Naive thymus-derived CD8-positive, alpha-beta T cell (primary cell): ENCODE data around the gene USP2. TPM values are rescaled to one million over a fixed set of nuclear protein-coding genes. Genes with fewer than 3 reads are reported as not detected.
A peak's percentile ranks its signal among the peaks of the same experiment; 100 is the strongest.

ENCODE experiments used
- ATAC-seq, 2 donors: fragments of 150-1000 bp; cut with Tn5 transposase in 1 of 2; sonication (Bioruptor Pico), chemical (Tn5 transposase) in 1 of 2; 1 replicate in 1 of 2; 2 replicates in 1 of 2; pipeline ENCODE4 v1.10.0; 2021; ENCODE audit warnings: mild to moderate bottlenecking in 2 of 2, moderate library complexity in 2 of 2
- POLR2A ChIA-PET: fragments of 350-600 bp; sonication (Branson Sonifier 250); formaldehyde crosslinking; loops from one replicate; lab custom pipeline; 2021; ENCODE audit warnings: antibody characterized with exemption; lab: Charles Lee
- DNase-seq, 10 donors: peaks; one replicate each; pipeline versions ENCODE4 v3.0.0 to v3.0.0-alpha.2; 2020 to 2022
- H3K27ac Mint-ChIP-seq, 10 donors: one replicate each; pipeline ENCODE4 v1.8.0; 2020 to 2022; ENCODE audit warnings: mild to moderate bottlenecking in 10 of 10, mixed read lengths in 10 of 10, moderate library complexity in 4 of 10, inconsistent platforms in 1 of 10
- H3K27me3 Mint-ChIP-seq, 5 donors: one replicate each; pipeline ENCODE4 v1.8.0; 2021 to 2022; ENCODE audit warnings: mixed read lengths in 5 of 5
- H3K36me3 Mint-ChIP-seq, 3 donors: one replicate each; pipeline ENCODE4 v1.8.0; 2020 to 2022; ENCODE audit warnings: mixed read lengths in 3 of 3, mild to moderate bottlenecking in 2 of 3, inconsistent platforms in 1 of 3
- H3K4me1 Mint-ChIP-seq, 4 donors: one replicate each; pipeline ENCODE4 v1.8.0; 2021 to 2022; ENCODE audit warnings: mixed read lengths in 4 of 4
- H3K4me3 Mint-ChIP-seq, 10 donors: one replicate each; pipeline ENCODE4 v1.8.0; 2020 to 2022; ENCODE audit warnings: mild to moderate bottlenecking in 10 of 10, mixed read lengths in 10 of 10, moderate library complexity in 6 of 10, inconsistent platforms in 1 of 10
- H3K9me3 Mint-ChIP-seq, 9 donors: one replicate each; pipeline ENCODE4 v1.8.0; 2020 to 2022; ENCODE audit warnings: mixed read lengths in 9 of 9, mild to moderate bottlenecking in 3 of 9, inconsistent platforms in 1 of 9, moderate library complexity in 1 of 9
- polyA plus RNA-seq, 3 donors: library from polyadenylated mRNA; unstranded; fragments of 300-500 nt; fragmentation: Illumina TruSeq; gene quantifications; one replicate each; pipeline ENCODE4 v1.2.3, GENCODE V29; 2021
- total RNA-seq, 8 experiments: library from RNA in 2 of 8; stranded (reverse) in 2 of 8; gene quantifications; one replicate each; pipeline ENCODE4 v1.2.3 and lab custom pipeline; 2021 to 2026

The USP2 gene
- total and polyA plus RNA-seq, 5 experiments from 2014 or later = 0.13 to 0.23 (median 0.16) TPM; not detected in 2

- H3K9me3 Mint-ChIP-seq = peaks cover 0 to 3% (median 0%) of the 10 kb centered on the region in 9 donors
- H3K4me3 Mint-ChIP-seq = no peak overlapping the region
- H3K36me3 Mint-ChIP-seq = no peaks in the 10 kb centered on the region
- no peak overlapping the region for H3K27ac Mint-ChIP-seq
- DNase-seq = no peak
- peaks cover 7 to 21% (median 14%) of the 10 kb centered on the region in 4 donors for H3K4me1 Mint-ChIP-seq
- ATAC-seq = no peak
- POLR2A ChIA-PET = no interaction called here
- peaks cover 21 to 61% (median 41%) of the 10 kb centered on the region in 5 donors for H3K27me3 Mint-ChIP-seq
Measured at GRCh38 chr11:119419834-119420492, 38.5 kb upstream of the USP2 start.

GRCh38 chr11:119419246-119419645 is 37.8 kb upstream of the USP2 start:
- Mint-ChIP-seq H3K27me3 (peaks cover 17 to 54% (median 38%) of the 10 kb centered on the region in 5 donors), H3K36me3 (peaks cover 0 to 4% (median 2%) of the 10 kb centered on the region in 3 donors), H3K9me3 (peaks cover 0 to 5% (median 3%) of the 10 kb centered on the region in 9 donors), H3K27ac (peak overlapping the region in 1 of 10 donors; percentile 7), H3K4me3 (no peak overlapping the region), H3K4me1 (peaks cover 7 to 21% (median 14%) of the 10 kb centered on the region in 4 donors)
- ATAC-seq = no peak
- no peak for DNase-seq
- POLR2A ChIA-PET = no interaction called here

GRCh38 chr11:119418759-119419158 is 37.3 kb upstream of the USP2 start:
- H3K27me3 Mint-ChIP-seq = peaks cover 15 to 49% (median 36%) of the 10 kb centered on the region in 5 donors
- peaks cover 0 to 5% (median 2%) of the 10 kb centered on the region in 3 donors for H3K36me3 Mint-ChIP-seq
- POLR2A ChIA-PET = no interaction called here

GRCh38 chr11:119417726-119418540 is 36.4 kb upstream of the USP2 start:
- H3K36me3 Mint-ChIP-seq = peaks cover 0 to 5% (median 2%) of the 10 kb centered on the region in 3 donors
- DNase-seq = no peak
- H3K9me3 Mint-ChIP-seq = peaks cover 0 to 11% (median 1%) of the 10 kb centered on the region in 9 donors
- H3K4me1 Mint-ChIP-seq = peaks cover 7 to 15% (median 13%) of the 10 kb centered on the region in 4 donors
- POLR2A ChIA-PET = no interaction called here
- H3K27me3 Mint-ChIP-seq = peaks cover 13 to 42% (median 33%) of the 10 kb centered on the region in 5 donors
- no peak for ATAC-seq
- no peak overlapping the region for H3K4me3 Mint-ChIP-seq
- H3K27ac Mint-ChIP-seq = no peak overlapping the region

More at GRCh38 chr11:119418759-119419158, 37.3 kb upstream of the USP2 start:
- Mint-ChIP-seq H3K9me3 (peaks cover 0 to 7% (median 1%) of the 10 kb centered on the region in 9 donors), H3K4me1 (peaks cover 7 to 19% (median 14%) of the 10 kb centered on the region in 4 donors), H3K27ac (peak overlapping the region in 1 of 10 donors; percentile 14), H3K4me3 (no peak overlapping the region)
- ATAC-seq (no peak), DNase-seq (no peak)

GRCh38 chr11:119416606-119417580 is 35.4 kb upstream of the USP2 start:
- H3K27me3 Mint-ChIP-seq = peaks cover 7 to 33% (median 25%) of the 10 kb centered on the region in 5 donors

GRCh38 chr11:119415966-119416365 is 34.5 kb upstream of the USP2 start:
- Mint-ChIP-seq H3K36me3 (peaks cover 0 to 12% (median 2%) of the 10 kb centered on the region in 3 donors), H3K27ac (no peak overlapping the region)

More at GRCh38 chr11:119416606-119417580, 35.4 kb upstream of the USP2 start:
- POLR2A ChIA-PET = no interaction called here
- DNase-seq (no peak), ATAC-seq (no peak)
- H3K36me3 Mint-ChIP-seq = peaks cover 0 to 12% (median 2%) of the 10 kb centered on the region in 3 donors
- peak overlapping the region in 1 of 10 donors; percentile 56 for H3K27ac Mint-ChIP-seq
- H3K9me3 Mint-ChIP-seq = peaks cover 0 to 18% (median 4%) of the 10 kb centered on the region in 9 donors
- peaks cover 0 to 6% (median 3%) of the 10 kb centered on the region in 4 donors for H3K4me1 Mint-ChIP-seq
- H3K4me3 Mint-ChIP-seq = no peak overlapping the region

GRCh38 chr11:119415517-119415916 is 34.0 kb upstream of the USP2 start:
- Mint-ChIP-seq H3K27me3 (peaks cover 0 to 22% (median 20%) of the 10 kb centered on the region in 5 donors), H3K4me1 (no peaks in the 10 kb centered on the region), H3K9me3 (peaks cover 0 to 18% (median 4%) of the 10 kb centered on the region in 9 donors), H3K27ac (no peak overlapping the region), H3K36me3 (peaks cover 0 to 12% (median 2%) of the 10 kb centered on the region in 3 donors), H3K4me3 (no peak overlapping the region)
- ATAC-seq (no peak), DNase-seq (no peak)
- POLR2A ChIA-PET = no interaction called here

More at GRCh38 chr11:119415966-119416365, 34.5 kb upstream of the USP2 start:
- peaks cover 0 to 18% (median 4%) of the 10 kb centered on the region in 9 donors for H3K9me3 Mint-ChIP-seq
- ATAC-seq (no peak), DNase-seq (no peak)
- no peak overlapping the region for H3K4me3 Mint-ChIP-seq
- POLR2A ChIA-PET = no interaction called here
- peaks cover 0 to 26% (median 23%) of the 10 kb centered on the region in 5 donors for H3K27me3 Mint-ChIP-seq
- no peaks in the 10 kb centered on the region for H3K4me1 Mint-ChIP-seq

GRCh38 chr11:119414734-119415133 is 33.2 kb upstream of the USP2 start:
- Mint-ChIP-seq H3K27me3 (peaks cover 0 to 16% (median 12%) of the 10 kb centered on the region in 5 donors), H3K36me3 (peaks cover 0 to 12% (median 2%) of the 10 kb centered on the region in 3 donors), H3K9me3 (peaks cover 0 to 18% (median 4%) of the 10 kb centered on the region in 9 donors), H3K4me3 (no peak overlapping the region), H3K4me1 (no peaks in the 10 kb centered on the region), H3K27ac (no peak overlapping the region)
- ATAC-seq = no peak
- no peak for DNase-seq
- POLR2A ChIA-PET = no interaction called here

- Mint-ChIP-seq H3K4me1 (no peaks in the 10 kb centered on the region), H3K27me3 (peaks cover 2 to 16% (median 8%) of the 10 kb centered on the region in 5 donors), H3K27ac (peak overlapping the region in 1 of 10 donors; percentile 14), H3K9me3 (peaks cover 0 to 18% (median 4%) of the 10 kb centered on the region in 9 donors), H3K4me3 (no peak overlapping the region), H3K36me3 (peaks cover 0 to 12% (median 2%) of the 10 kb centered on the region in 3 donors)
- POLR2A ChIA-PET = no interaction called here
- ATAC-seq = no peak
- DNase-seq = no peak
Measured at GRCh38 chr11:119414321-119414720, 32.8 kb upstream of the USP2 start.

GRCh38 chr11:119412072-119412471 is 30.6 kb upstream of the USP2 start:
- Mint-ChIP-seq H3K4me1 (no peaks in the 10 kb centered on the region), H3K4me3 (no peak overlapping the region), H3K36me3 (peaks cover 0 to 12% (median 2%) of the 10 kb centered on the region in 3 donors), H3K27me3 (peaks cover 0 to 5% (median 3%) of the 10 kb centered on the region in 5 donors), H3K27ac (no peak overlapping the region), H3K9me3 (peaks cover 0 to 18% (median 4%) of the 10 kb centered on the region in 9 donors)
- DNase-seq (no peak), ATAC-seq (no peak)
- POLR2A ChIA-PET = no interaction called here

- Mint-ChIP-seq H3K27ac (no peak overlapping the region), H3K4me3 (no peak overlapping the region), H3K4me1 (no peaks in the 10 kb centered on the region), H3K36me3 (peaks cover 0 to 12% (median 2%) of the 10 kb centered on the region in 3 donors), H3K9me3 (peaks cover 0 to 18% (median 3%) of the 10 kb centered on the region in 9 donors), H3K27me3 (peaks cover 0 to 3% (median 0%) of the 10 kb centered on the region in 5 donors)
- no peak for ATAC-seq
- no peak for DNase-seq
- POLR2A ChIA-PET = no interaction called here
Measured at GRCh38 chr11:119410501-119410900, 29.0 kb upstream of the USP2 start.
